Adrenal gland (tissue), 5 donors: ENCODE measurements around the gene MED23.

Experiments
- POLR2A ChIP-seq, 2 donors: fragments of 450-650 bp; IDR thresholded peaks; one replicate each; pipeline ENCODE4 v1.6.1; 2017; ENCODE audit warnings: antibody characterized with exemption in 2 of 2, mild to moderate bottlenecking in 2 of 2, moderate library complexity in 1 of 2
- TF ChIP-seq, protein P1 (sequence below), 6 experiments: fragments of 450-650 bp in 4 of 6; fragments of 200-600 bp in 2 of 6; sonication (generic) in 1 of 6; IDR thresholded peaks; 1 replicate in 5 of 6; 2 replicates in 1 of 6; pipeline versions ENCODE4 v1.5.1 to v1.8.0; 2016 to 2021; ENCODE audit warnings: antibody characterized with exemption in 6 of 6, mild to moderate bottlenecking in 2 of 6, moderate library complexity in 1 of 6
- donor health status: DM: no; HTN: no; CAD: no.

DNA sequence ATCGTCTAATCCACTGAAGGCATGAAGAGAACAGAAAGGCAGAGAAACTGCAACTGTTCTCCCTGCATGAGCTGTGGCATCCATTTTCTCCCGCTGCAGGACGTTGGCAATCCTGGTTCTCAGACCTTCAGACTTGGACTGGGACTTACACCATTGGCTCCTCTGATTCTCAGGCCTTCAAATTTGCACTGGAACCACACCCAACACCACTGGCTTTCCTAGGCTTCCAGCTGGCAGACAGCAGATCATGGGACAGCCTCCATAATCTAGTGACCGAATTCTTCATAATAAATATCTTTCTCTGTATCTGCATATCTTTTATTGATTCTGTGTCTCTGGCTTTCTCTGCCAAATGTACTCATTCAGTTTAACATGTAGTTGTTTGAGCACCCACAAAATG lies 69.1 kb downstream of the MED23 start:
- TF ChIP-seq, protein P1, sequence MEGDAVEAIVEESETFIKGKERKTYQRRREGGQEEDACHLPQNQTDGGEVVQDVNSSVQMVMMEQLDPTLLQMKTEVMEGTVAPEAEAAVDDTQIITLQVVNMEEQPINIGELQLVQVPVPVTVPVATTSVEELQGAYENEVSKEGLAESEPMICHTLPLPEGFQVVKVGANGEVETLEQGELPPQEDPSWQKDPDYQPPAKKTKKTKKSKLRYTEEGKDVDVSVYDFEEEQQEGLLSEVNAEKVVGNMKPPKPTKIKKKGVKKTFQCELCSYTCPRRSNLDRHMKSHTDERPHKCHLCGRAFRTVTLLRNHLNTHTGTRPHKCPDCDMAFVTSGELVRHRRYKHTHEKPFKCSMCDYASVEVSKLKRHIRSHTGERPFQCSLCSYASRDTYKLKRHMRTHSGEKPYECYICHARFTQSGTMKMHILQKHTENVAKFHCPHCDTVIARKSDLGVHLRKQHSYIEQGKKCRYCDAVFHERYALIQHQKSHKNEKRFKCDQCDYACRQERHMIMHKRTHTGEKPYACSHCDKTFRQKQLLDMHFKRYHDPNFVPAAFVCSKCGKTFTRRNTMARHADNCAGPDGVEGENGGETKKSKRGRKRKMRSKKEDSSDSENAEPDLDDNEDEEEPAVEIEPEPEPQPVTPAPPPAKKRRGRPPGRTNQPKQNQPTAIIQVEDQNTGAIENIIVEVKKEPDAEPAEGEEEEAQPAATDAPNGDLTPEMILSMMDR (IDR thresholded peaks at IDR 0.05), result no peak
- no peak for TF ChIP-seq POLR2A (IDR thresholded peaks at IDR 0.05)
